HG02610 (cell line): ENCODE data around the gene RDH11.
"Not testable (repeated sequence)": the region's sequence is repeated elsewhere in the genome, so short reads cannot be mapped to it uniquely, and the experiment has no call there.

Experiments used
- ATAC-seq: cut with Tn5 transposase; IDR thresholded peaks from one replicate; pipeline ENCODE4 v1.9.1; 2021; ENCODE audit warnings: mild to moderate bottlenecking, moderate library complexity; ENCODE audit not compliant: unreplicated experiment

Gene RDH11

GRCh38 chr14:67695394-67695949 is at the start of gene RDH11:
Gene RDH11 (minus strand): TSS chr14:67695764. CDS start chr14:67695703, 61 bp downstream.
- ATAC-seq: peak; percentile 86

- ATAC-seq: no peak
These were observed 48.5 kb upstream of the RDH11 start for GRCh38 chr14:67744046-67744445.

- ATAC-seq: no peak
These were observed 43.4 kb upstream of the RDH11 start for GRCh38 chr14:67738740-67739504.

- ATAC-seq: no peak
These were observed 41.2 kb upstream of the RDH11 start for GRCh38 chr14:67736771-67737170.

- ATAC-seq: no peak
These were observed 40.0 kb upstream of the RDH11 start for GRCh38 chr14:67735336-67736147.

- no peak for ATAC-seq
These were observed 39.1 kb upstream of the RDH11 start for GRCh38 chr14:67734675-67735074.

- ATAC-seq: no peak
These were observed 38.1 kb upstream of the RDH11 start for GRCh38 chr14:67733616-67734015.

GRCh38 chr14:67729072-67729885 is 33.7 kb upstream of the RDH11 start:
- ATAC-seq: no peak

- no peak for ATAC-seq
These were observed 32.7 kb upstream of the RDH11 start for GRCh38 chr14:67728258-67728657.

- no peak for ATAC-seq
These were observed 31.8 kb upstream of the RDH11 start for GRCh38 chr14:67727361-67727760.

- no peak for ATAC-seq
These were observed 29.6 kb upstream of the RDH11 start for GRCh38 chr14:67725171-67725570.

GRCh38 chr14:67722293-67722692 is 26.7 kb upstream of the RDH11 start:
- ATAC-seq: no peak

GRCh38 chr14:67721875-67722274 is 26.3 kb upstream of the RDH11 start:
- no peak for ATAC-seq

- no peak for ATAC-seq
These were observed 24.3 kb upstream of the RDH11 start for GRCh38 chr14:67719866-67720265.

- not testable (repeated sequence) for ATAC-seq
These were observed 23.8 kb upstream of the RDH11 start for GRCh38 chr14:67719385-67719784.

GRCh38 chr14:67718265-67718664 is 22.7 kb upstream of the RDH11 start:
- ATAC-seq: no peak

- ATAC-seq: no peak
These were observed 21.5 kb upstream of the RDH11 start for GRCh38 chr14:67717048-67717447.

GRCh38 chr14:67710209-67710608 is 14.6 kb upstream of the RDH11 start:
- ATAC-seq: no peak

- not testable (repeated sequence) for ATAC-seq
These were observed 14.2 kb upstream of the RDH11 start for GRCh38 chr14:67709796-67710195.

GRCh38 chr14:67709346-67709745 is 13.8 kb upstream of the RDH11 start:
- ATAC-seq: not testable (repeated sequence)

- no peak for ATAC-seq
These were observed 9.6 kb upstream of the RDH11 start for GRCh38 chr14:67705211-67705610.
